GM18511 (cell line): Measurements from ENCODE around the gene OLFML2B.
"Not testable (repeated sequence)": the region's sequence is repeated elsewhere in the genome, so short reads cannot be mapped to it uniquely, and the experiment has no call there.

Experiments used
- ATAC-seq: cut with Tn5 transposase; IDR thresholded peaks from one replicate; pipeline ENCODE4 v1.9.1; 2021; ENCODE audit warnings: mild to moderate bottlenecking, moderate library complexity; ENCODE audit not compliant: unreplicated experiment

The OLFML2B gene

DNA sequence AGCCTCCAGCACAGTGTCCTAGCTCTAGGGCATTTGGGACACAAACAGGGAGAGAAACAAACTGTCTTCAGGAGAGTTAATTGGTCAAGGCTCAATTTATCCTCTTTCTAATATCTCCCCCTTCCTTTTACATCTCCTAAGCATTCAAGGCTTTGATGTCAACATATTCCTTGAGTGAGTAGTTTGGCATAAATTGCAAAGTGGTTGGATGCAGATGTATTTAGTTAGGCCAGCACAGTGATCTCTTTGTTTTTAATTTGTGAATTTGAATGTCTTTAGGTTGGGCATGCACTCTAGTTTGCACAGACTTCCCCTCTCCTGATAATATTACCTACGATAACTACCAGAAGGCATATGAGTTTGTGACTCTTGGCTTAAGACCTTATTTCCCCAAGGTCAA lies 12.5 kb upstream of the OLFML2B start:
- no peak for ATAC-seq

DNA sequence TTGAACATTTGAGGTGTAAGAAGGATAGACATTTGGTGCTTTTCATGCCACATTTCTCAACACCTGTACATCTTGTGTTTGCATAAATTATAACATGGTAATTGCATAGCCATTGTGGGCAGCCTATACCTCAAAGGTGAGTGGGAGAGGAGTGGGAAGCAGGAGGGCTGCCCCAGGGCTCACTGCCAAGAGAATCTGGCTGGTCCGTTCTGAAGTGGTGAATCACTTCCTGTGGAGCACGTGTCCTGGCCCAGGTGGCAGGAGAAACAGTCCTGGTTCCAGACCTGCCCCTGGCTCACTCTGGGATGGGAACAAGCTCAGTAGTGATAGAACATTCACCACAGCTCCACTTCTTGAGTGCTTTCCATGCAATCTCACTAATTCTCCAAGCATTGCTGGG lies 11.6 kb upstream of the OLFML2B start:
- no peak for ATAC-seq

DNA sequence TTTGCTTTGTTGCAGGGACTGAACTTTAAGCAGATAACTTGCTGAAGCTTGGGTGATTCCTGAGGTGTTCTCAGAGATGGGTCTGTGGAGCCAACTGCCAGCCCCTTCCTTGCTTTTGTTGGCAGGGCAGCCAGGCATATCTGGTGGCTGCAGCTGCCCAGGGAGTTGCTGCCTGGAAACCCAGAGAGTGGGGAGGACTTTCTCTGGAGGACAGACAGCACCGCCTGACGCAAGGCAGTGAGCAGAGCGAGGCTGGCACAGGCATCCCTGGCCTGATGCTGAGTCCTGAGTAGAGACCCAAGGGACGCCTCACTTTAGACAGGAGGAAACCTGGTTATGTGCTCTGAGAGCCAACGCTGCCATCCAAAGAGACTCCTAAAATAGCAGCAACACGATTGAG lies 9.8 kb upstream of the OLFML2B start:
- ATAC-seq, result no peak

DNA sequence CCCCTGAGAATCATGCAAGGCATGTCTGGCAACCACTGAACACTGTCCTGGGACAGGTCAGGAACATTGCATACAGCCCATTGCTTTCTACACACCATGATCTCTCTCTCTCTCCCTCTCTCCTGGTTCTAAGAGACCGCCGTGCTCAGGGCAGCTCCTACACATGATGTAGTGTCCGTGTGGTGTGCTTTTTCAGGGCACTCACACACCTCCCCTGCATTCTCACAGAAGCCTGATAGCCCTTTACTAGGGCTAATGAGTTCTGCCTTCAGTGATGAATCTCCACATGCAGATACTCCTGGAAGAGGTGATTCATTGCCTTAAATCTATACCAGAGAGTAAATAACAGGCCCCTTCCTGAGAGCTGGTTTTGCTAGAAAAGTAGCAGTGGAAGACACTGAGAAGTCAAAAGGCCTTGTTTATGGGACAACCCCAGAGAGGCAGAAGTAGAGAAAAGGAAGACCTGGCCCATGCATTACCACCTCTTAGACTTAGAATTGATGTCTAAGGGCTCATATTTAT lies 7.2 kb upstream of the OLFML2B start:
- no peak for ATAC-seq

DNA sequence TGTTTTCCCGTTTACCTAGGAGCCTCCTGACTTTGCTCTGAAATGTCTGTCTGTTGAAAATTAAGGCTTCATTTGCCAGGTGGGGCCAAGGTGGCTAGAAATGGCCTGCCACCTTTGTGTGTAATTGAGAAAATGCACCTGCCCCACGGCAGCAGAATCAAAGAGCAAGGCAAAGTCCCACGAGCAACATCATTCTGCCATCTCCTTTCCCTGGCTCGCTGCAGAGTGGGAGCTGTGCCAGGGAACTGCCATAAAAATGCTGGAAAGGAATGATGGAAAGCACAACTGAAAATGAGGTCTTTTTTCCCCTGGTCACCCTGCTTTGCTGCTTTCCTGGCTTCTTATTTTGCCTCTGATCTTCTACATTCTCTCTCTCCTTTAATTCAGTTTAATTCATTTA lies 5.5 kb upstream of the OLFML2B start:
- ATAC-seq, result no peak

DNA sequence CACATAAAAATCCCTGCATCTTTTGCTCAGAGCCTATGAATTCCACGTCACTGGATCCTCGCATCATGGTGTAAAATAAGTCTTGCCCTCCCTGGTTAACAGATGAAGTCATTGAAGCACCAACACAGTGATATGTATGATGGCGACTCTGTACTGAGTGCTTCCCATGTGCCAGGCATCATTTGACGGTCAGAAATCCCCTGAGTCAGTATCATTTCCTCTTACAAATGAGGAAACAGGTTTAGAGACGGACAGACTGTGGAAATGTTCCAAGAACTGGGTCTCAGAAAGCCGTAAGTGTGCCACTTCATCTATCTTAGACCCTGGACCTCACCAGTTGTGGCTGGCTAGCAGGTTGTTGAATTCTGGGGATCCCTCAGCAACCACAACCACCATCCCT lies 5.1 kb upstream of the OLFML2B start:
- ATAC-seq, result no peak

DNA sequence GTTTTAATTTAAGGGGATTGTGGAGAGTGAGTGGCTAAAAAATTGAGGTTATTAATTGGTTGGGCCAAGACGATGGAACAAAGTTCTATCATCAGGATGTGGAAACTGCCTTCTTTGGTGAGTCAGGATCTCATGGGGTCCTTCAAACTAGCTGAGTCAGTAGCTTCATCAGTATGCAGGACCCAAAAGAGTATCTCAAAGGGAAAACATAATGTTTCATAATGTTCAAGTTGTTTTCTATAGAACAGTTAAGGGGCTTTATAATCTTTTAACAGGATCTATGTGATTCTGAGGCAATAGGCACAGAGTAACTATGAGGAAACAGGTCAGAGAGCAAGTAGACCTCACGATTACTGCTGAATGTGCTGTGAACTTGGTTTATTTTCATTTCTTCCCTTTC lies 3.2 kb upstream of the OLFML2B start:
- no peak for ATAC-seq

DNA sequence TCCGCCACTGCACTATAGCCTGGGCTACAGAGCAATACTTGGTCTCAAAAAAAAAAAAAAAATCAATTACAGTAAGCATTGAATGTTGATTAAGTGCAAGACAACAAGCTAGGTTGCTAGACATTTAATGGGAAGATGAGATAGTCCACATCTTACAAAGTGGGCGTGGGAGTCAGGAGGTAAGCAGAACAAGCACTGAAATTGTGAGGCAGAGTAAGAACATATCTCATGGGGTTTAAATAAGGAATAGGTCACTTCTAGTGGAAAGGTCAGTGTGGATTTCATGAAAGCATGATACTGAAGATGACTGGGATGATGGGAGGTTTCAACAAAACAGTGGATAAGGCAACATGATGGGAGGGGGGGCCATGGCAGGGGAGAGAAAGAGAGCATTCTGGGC lies 1.9 kb upstream of the OLFML2B start:
- ATAC-seq, result no peak

DNA sequence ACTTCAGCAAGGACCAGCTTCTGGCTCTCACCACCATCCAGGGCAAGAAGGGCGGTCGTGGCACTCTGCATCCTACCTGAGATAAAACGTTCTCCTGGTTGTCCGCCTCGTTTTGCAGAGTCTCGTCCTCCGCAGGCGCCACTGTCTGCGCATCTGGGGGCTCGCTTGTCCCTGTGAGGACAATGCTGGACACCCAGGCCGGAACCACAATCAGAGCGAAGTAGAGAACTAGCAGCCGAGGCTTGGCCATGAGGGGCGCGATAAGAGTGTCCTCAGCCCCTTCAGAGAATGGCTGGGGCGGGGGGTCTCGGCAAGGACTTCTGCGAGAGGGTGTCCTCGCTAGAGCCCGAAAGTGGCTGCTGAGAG lies 505 bp downstream of the OLFML2B start:
- no peak for ATAC-seq

DNA sequence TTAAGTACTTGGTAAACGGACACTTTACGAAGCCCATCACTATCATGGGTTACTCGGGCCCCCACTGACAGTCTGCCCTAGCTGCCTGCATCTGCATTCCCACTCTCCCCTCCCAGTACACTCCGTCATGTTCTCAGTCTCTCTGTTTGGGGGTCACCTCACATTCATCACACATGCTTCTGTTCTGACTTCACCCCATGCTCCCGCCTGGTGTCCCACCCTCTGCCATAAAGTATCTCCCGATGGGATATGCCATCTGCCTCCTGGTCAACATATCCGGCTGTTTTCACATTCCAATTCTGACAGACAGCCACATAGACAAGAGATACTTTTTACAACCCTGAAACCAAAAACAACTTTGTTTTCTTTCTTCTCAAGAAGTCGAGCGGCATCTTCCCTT lies 1.0 kb downstream of the OLFML2B start:
- no peak for ATAC-seq

DNA sequence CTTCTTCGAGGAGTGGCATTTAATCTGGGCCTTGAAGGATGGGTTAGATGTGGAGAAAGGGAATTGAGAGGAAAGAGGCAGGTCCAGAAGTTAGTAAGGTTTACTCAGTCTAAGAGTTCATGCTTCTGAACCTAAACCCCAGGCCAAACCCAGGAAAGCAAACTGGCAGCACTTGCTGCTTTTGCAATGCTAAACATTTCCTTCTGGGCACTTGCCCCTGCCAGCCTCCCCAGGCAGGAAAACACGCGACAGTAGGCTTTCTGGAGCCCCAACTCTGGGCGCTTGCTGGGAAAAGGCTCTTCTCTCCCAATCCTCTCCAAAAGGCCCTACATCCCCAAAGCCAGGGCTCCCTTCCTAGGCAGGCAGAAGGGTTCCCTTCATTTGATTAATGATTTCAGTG lies 2.5 kb downstream of the OLFML2B start:
- no peak for ATAC-seq

DNA sequence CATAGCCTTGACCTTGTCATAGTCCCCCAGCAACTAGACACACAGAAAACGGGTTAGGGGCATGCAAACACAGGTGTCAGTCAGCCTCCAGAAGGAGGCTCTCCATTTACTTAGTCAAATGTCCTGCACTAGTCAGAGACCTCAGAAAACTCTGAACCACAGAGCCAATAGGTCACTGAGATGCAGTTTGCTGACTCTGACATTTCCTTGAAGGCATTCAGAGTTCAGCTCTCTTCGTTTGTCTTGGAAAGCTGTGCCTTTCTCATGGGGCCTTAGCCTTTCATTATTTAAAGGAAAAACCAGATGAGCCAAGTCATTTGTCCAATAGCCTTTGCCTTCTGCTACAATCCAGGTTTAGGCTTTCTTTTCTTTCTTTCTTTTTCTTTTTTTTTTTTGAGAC lies 3.5 kb downstream of the OLFML2B start:
- no peak for ATAC-seq

DNA sequence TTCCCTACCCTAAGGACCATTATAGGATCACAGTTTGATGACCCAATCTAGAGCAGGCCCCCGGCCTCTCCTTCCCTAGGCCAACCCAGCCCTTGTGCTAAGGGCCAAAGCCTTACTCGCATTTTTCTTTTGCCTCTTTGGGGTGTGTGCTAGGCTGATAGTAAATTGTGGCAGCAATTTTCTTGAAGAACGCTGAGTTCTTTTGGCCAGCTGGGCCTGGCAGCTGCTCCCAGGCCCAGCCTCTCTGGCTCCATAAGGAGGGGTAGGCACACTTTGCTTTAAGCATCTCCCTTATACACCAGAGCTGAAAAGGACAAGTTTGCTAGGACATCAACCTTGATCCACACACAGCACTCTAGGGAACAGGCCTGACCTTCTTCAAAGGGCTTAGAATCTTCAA lies 4.2 kb downstream of the OLFML2B start:
- no peak for ATAC-seq

DNA sequence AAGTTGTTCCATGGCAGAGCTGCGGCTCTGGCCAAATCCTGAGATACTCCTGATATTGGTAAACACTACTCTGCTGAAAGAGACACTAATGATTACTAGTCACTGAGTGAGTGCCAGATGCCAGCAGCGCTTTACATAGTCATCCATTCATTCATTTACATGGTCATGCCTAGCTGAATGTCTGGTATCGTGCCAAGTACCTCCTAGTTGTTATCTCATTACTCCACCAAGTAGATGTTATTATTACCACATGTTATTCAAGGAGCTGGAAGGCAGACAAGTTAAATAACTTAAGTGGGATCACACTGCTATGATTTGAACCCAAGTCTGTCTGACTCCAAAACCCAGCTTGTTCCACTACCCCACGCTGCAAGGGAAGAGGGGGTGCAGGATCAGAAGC lies 4.7 kb downstream of the OLFML2B start:
- ATAC-seq, result no peak

DNA sequence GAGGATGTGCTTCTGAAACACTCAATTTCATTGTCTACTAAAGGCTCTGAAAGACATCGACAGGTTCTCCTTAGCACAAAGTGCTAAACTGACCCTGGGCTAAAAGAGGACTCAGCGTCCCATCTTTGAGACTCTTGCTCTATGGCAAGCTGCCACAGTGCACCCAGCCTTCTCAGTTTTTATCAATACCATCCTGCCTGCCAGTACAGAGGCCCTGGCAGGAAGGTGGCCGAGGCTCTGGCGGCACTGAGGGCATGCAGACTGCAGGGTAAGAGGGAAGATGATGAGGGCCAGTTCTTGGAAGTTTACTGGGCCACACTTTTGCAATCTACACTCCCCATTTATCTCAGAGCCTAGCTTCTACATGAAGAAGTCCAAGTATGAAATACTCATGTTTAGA lies 5.3 kb downstream of the OLFML2B start:
- no peak for ATAC-seq

DNA sequence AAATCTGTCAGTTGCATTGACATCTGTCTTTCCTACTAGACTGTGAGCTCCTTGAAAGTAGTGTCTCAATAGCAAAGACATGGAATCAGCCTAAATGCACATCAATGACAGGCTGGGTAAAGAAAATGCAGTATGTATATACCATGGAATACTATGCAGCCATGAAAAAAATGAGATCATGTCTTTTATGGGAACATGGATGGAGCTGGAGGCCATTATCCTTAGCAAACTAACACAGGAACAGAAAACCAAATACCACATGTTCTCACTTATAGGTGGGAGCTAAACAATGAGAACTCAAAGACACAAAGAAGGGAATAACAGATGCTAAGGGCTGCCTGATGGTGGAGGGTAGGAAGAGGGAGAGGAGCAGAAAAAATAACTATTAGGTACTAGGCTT lies 5.9 kb downstream of the OLFML2B start:
- ATAC-seq, result not testable (repeated sequence)

DNA sequence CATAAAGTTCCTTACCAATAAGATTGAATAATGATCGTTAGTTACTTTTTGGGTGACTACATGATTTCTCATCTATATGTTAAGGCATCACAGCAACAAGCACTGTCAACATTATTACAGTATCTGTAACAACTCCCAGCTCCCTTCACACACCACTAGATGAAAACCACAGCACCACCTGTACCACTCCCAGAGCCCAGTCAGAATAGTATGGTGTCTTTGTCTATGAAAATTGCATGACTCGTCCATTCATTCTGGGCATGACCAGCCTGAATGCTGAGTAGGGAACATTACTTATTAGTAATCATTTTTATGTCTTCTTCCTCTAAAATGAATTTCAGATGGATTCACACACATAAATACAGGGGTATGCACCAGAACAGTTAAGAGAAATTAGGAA lies 7.0 kb downstream of the OLFML2B start:
- ATAC-seq, result no peak

DNA sequence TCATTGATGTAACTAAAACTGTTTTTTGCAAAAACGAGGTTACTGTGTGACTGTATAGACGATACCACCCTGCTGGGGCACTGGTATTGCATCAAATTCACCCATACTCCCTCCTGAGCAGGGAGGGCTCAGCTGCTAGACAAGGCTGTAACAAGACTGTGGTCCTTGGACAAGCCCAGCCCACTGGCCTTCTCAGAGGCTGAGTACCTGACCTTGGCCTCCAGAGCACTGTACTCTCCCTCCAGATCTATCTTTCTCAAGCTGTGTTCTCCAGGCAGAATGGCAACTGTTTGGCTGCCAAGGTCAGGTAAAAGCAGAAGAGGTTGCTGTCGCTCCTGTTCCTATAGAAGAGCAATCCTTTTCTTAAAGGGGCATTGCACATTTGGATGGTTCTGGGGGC lies 8.5 kb downstream of the OLFML2B start:
- no peak for ATAC-seq

DNA sequence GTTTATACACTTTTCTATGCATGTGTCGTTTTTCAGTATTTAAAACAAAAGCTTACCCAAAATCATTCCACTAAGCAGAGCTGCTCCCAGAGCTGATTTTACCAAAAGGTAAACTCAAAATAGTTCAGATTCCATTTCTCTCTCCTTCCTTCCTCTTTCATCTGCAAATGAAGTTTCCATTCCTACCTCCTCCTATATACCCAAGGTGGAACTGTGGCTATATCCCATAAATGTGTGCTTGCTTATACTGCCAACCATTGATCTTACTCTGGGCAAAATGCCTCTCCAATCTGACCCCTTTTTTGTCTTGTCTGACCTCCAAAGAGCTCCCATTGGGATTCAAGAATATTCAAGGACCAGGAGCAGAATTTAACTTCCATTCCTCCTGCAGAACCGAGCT lies 9.5 kb downstream of the OLFML2B start:
- ATAC-seq, result no peak

DNA sequence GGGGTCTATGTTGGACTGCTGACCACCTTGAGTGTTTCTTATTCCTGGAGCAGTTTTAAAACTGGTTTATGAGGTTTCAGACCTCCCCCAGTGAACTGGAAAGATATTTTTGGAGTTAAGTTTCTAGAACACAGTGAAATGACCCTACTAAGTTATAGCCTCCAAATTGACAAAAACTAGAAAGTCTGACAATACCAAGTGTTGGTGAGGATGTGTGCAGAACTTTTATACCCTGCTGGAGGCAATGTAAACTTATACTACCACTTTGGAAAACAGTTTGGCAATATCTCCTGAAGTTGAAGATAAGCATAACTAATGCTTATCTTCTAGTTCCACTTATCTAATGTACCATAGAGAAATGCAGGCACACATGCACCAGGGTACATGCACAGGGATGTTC lies 10.4 kb downstream of the OLFML2B start:
- no peak for ATAC-seq

DNA sequence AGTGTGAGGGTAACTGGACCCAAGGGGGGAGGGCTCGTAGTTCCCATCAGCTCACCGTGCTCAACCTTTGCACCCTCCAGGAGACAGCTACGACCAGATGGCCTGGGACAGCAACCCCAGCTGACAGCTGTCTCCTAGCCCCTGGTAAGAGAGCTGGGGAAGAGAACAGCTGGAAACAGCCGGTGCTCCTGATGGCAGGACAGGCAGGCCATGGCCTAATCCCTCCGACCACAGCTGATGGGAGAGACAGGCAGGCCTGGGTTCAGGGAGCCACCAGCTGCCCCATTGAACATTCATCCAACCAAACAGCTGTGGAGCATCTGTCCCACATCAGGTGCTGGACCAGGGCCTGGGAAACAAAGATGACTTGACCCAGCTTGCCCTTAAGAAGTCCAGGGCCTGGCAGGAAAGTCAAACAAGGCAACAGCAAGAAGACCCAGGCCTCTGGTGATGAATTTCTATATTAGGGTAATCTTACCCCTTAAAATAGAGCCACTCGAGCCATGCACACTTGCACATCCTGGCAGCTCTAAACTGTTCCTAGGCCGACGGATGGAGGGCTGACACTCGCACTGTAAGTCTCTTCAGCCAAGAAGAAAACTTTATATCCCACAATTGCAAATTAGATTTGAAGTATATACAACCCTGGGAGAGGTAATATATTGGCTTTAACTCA lies 12.2 kb downstream of the OLFML2B start:
- no peak for ATAC-seq

DNA sequence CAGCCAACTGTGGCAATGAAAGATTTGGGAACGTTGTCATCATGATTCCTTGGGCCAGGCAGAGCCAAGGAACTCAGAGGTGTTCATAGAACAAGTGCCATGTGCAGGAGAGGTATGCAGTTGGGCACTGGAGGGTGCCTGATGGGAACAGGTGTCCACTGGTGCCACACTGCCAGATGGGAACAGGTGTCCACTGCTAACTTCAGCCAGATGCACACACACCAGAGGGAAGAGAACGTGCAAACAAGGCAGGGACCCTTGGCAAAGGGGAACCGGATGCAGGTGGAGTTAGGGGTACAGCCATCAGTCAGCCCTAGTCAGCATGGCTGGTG lies 13.5 kb downstream of the OLFML2B start:
- ATAC-seq, result no peak

DNA sequence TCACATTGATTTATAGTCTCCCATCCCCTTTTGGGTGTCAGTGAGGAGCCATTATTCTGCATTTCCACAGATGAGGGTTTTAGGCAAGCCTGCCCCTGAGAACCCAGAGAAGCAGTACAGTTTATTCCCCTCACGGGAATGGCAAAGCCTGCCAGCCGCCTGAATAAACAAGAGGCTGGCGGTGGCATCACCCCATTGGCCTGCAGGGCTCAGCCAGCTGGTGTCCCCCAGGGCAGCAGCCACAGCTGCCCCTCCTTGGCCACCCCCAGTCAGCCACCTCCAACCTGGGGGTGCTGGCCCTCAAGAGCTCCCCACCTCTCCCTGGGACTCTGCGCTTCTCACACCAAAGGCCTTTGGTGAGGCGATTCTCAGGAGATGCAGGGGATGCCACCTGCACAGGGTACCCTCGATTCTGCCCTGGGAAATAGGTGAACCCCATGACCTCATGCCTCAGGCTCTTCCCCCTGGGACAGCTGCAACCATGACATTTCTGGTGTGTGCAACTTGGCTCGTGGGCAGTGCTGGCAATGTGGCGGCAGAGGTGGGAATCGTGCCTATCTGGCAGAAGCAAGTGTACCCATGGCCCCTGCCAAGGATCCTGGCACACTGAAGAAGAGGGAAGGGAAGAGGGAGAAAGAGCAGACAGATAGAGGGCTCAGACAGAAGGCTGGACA lies 14.0 kb downstream of the OLFML2B start:
- no peak for ATAC-seq
